IMR-90 (cell line): ENCODE results near the gene ZNF746. TPM values are rescaled to one million over a fixed set of nuclear protein-coding genes. Genes with fewer than 3 reads are reported as not detected.

Experiments used
- ATAC-seq: fragments of 200-7000 bp; cut with Tn5 transposase; 2 replicates; pipeline ENCODE4 v1.9.1; 2020; ENCODE audit warnings: low read depth, mild to moderate bottlenecking, moderate library complexity
- BruUV-seq: library from RNA; stranded (reverse); fragments of 400-500 nt; replicated peaks from 2 replicates; lab custom pipeline; 2021; lab: Mats Ljungman, UMichigan
- CTCF ChIA-PET: fragments of 300-600 bp; formaldehyde crosslinking; extraction: SDS; loops from one replicate; lab custom pipeline; 2021; ENCODE audit warnings: antibody characterized with exemption; lab: Yijun Ruan, JAX
- POLR2A ChIA-PET: fragments of 300-600 bp; sonication (Branson Sonifier 250); formaldehyde crosslinking; loops from one replicate; lab custom pipeline; 2022; ENCODE audit warnings: antibody characterized with exemption; ENCODE audit not compliant: unreplicated experiment; lab: Charles Lee
- DNase-seq: peaks from one replicate; pipeline ENCODE4 v3.0.0; 2013
- H2AFZ ChIP-seq: replicated peaks from 2 replicates; pipeline ENCODE3; 2013; ENCODE audit warnings: low read length, mild to moderate bottlenecking; ENCODE audit not compliant: poor library complexity
- H2AK5ac ChIP-seq: 2 replicates; pipeline ENCODE4 v1.6.1; 2013; ENCODE audit warnings: low read depth, low read length, inconsistent platforms
- H2AK9ac ChIP-seq: replicated peaks from 2 replicates; pipeline ENCODE3; 2013; ENCODE audit warnings: mild to moderate bottlenecking, low read depth, low read length, moderate library complexity; ENCODE audit not compliant: poor library complexity
- H2BK120ac ChIP-seq: 2 replicates; pipeline ENCODE4 v1.6.1; 2013; ENCODE audit warnings: low read depth, low read length, inconsistent platforms
- H2BK15ac ChIP-seq: 3 replicates; pipeline ENCODE4 v1.6.1; 2013; ENCODE audit warnings: low read depth, low read length, inconsistent platforms
- H2BK20ac ChIP-seq: 2 replicates; pipeline ENCODE4 v1.6.1; 2013; ENCODE audit warnings: low read depth, mild to moderate bottlenecking, inconsistent platforms, low read length, moderate library complexity
- H2BK5ac ChIP-seq: 2 replicates; pipeline ENCODE4 v1.6.1; 2013; ENCODE audit warnings: mild to moderate bottlenecking, low read depth, low read length, inconsistent platforms; ENCODE audit not compliant: poor library complexity, severe bottlenecking
- H3K14ac ChIP-seq: replicated peaks from 2 replicates; pipeline ENCODE4 v1.6.1; 2013; ENCODE audit warnings: low read depth, low read length, inconsistent platforms
- H3K18ac ChIP-seq: 2 replicates; pipeline ENCODE4 v1.6.1; 2013; ENCODE audit warnings: low read depth, low read length, control low read depth
- H3K23ac ChIP-seq: 2 replicates; pipeline ENCODE4 v1.6.1; 2013; ENCODE audit warnings: low read depth, low read length, inconsistent platforms
- H3K27ac ChIP-seq: 2 replicates; pipeline ENCODE4 v1.5.1; 2013; ENCODE audit warnings: mild to moderate bottlenecking, control low read depth, low read length; ENCODE audit not compliant: insufficient read depth
- H3K27me3 ChIP-seq: 2 replicates; pipeline ENCODE4 v1.6.1; 2013; ENCODE audit warnings: low read length; ENCODE audit not compliant: control insufficient read depth, insufficient read depth
- H3K36me3 ChIP-seq: 2 replicates; pipeline ENCODE4 v1.6.1; 2013; ENCODE audit warnings: low read length, mixed read lengths; ENCODE audit not compliant: control insufficient read depth, insufficient read depth
- H3K4ac ChIP-seq: 2 replicates; pipeline ENCODE4 v1.6.1; 2013; ENCODE audit warnings: low read depth, low read length, inconsistent platforms
- H3K4me1 ChIP-seq: 2 replicates; pipeline ENCODE4 v1.6.1; 2013; ENCODE audit warnings: low read length, mixed read lengths; ENCODE audit not compliant: control insufficient read depth, insufficient read depth
- H3K4me2 ChIP-seq: 2 replicates; pipeline ENCODE4 v1.6.1; 2013; ENCODE audit warnings: low read depth, mild to moderate bottlenecking, control low read depth, low read length, moderate library complexity
- H3K4me3 ChIP-seq: 2 replicates; pipeline ENCODE4 v1.5.1; 2013; ENCODE audit warnings: low read depth, mild to moderate bottlenecking, control low read depth, low read length, moderate library complexity; ENCODE audit not compliant: insufficient read depth
- H3K56ac ChIP-seq: 2 replicates; pipeline ENCODE4 v1.6.1; 2013; ENCODE audit warnings: low read length, inconsistent platforms; ENCODE audit not compliant: insufficient read depth; ENCODE audit errors: extremely low read depth
- H3K79me1 ChIP-seq, 2 experiments: 2 replicates each; pipeline ENCODE4 v1.6.1; 2013; ENCODE audit warnings: low read length in 2 of 2, inconsistent platforms in 1 of 2, low read depth in 1 of 2
- H3K9ac ChIP-seq: 2 replicates; pipeline ENCODE4 v1.6.1; 2013; ENCODE audit warnings: low read depth, low read length, control low read depth
- H3K9me1 ChIP-seq: 2 replicates; pipeline ENCODE4 v1.6.1; 2013; ENCODE audit warnings: low read length, inconsistent platforms; ENCODE audit not compliant: insufficient read depth
- H3K9me3 ChIP-seq: 2 replicates; pipeline ENCODE4 v1.6.1; 2013; ENCODE audit warnings: low read length; ENCODE audit not compliant: control insufficient read depth, insufficient read depth
- H4K20me1 ChIP-seq: 2 replicates; pipeline ENCODE4 v1.6.1; 2013; ENCODE audit warnings: low read length, inconsistent platforms; ENCODE audit not compliant: insufficient read depth
- H4K5ac ChIP-seq: 2 replicates; pipeline ENCODE4 v1.6.1; 2013; ENCODE audit warnings: mild to moderate bottlenecking, low read depth, low read length, control low read depth
- H4K8ac ChIP-seq, 2 experiments: 2 replicates each; pipeline ENCODE4 v1.6.1; 2013; ENCODE audit warnings: low read depth in 2 of 2, low read length in 2 of 2, control low read depth in 1 of 2, inconsistent platforms in 1 of 2
- H4K91ac ChIP-seq: 2 replicates; pipeline ENCODE4 v1.6.1; 2013; ENCODE audit warnings: low read depth, low read length, inconsistent platforms; ENCODE audit not compliant: insufficient read depth
- MXI1 ChIP-seq: IDR thresholded peaks from 2 replicates; pipeline ENCODE4 v1.6.1; 2012; ENCODE audit warnings: low read depth, mild to moderate bottlenecking, low read length, moderate library complexity, borderline replicate concordance
- SMC3 ChIP-seq: fragments of 150-350 bp; IDR thresholded peaks from 2 replicates; pipeline ENCODE4 v1.6.1; 2016; ENCODE audit warnings: low read depth, mild to moderate bottlenecking, antibody characterized with exemption, low read length, moderate library complexity
- WGBS, 2 experiments: methylation state at CpG; one replicate each; pipeline versions ENCODE4 v1.1.5 to v1.1.7; 2013; ENCODE audit warnings: missing lambda C conversion rate in 2 of 2; ENCODE audit not compliant: insufficient read length in 1 of 2; ENCODE audit errors: extremely low coverage in 2 of 2; 5-methylcytosine and 5-hydroxymethylcytosine counted together
- dilution Hi-C: fragments of 300-500 bp; cut with HindIII; formaldehyde crosslinking; loops from one replicate; pipeline ENCODE4 v1.14.3; 2018; ENCODE audit warnings: low sequenced_read_pairs; ENCODE audit not compliant: unreplicated experiment
- in situ Hi-C: fragments of 300-500 bp; cut with MboI; formaldehyde crosslinking; loops from 3 replicates; pipeline ENCODE4 v1.14.3; 2019; ENCODE audit warnings: low sequenced_read_pairs, inconsistent platforms, mixed read lengths
- intact Hi-C: fragments of 100-400 bp; cut with micrococcal nuclease; formaldehyde crosslinking; loops from 2 replicates; pipeline ENCODE4 v1.10.0; 2022
- polyA plus RNA-seq, 3 experiments: library from polyadenylated mRNA; depleted of rRNA; stranded (reverse); fragments of >200 nt; gene quantifications; 2 replicates each; pipeline ENCODE4 v1.2.3, GENCODE V29; 2012; ENCODE audit warnings: low replicate concordance in 1 of 3
- total RNA-seq: library from RNA; depleted of rRNA; stranded (reverse); fragments of >200 nt; gene quantifications from 2 replicates; pipeline ENCODE4 v1.2.3, GENCODE V29; 2012

ZNF746 gene
- total and polyA plus RNA-seq, 2 of the 4 experiments (the other 2 are of a cell fraction): 6.6 to 8.4 TPM

- H2BK15ac ChIP-seq: no peak overlapping the region
- intact Hi-C loops (loop anchor here (1.0 to 10.0 kb wide), 2 partner anchors 37 to 165 kb away; no protein-coding TSS in a partner anchor), in situ Hi-C loops (no loop called here), dilution Hi-C loops (no loop called here)
- 0 out of 2 replicates have a peak overlapping the region, but pooled peaks have one; percentile 27 for H4K5ac ChIP-seq
- peak; percentile 54 for ATAC-seq
- H2AFZ ChIP-seq: peak overlapping the region; percentile 98
- no TSS peak for BruUV-seq
- peak overlapping the region; percentile 10; the same call in 1 of the 2 replicates for H3K4ac ChIP-seq
- H3K79me1 ChIP-seq: peaks cover 25 to 37% of the 10 kb centered on the region in 2 experiments
- no peaks in the 10 kb centered on the region for H3K9me3 ChIP-seq
- no peak overlapping the region for H4K91ac ChIP-seq
- peaks cover 16% of the 10 kb centered on the region for H4K20me1 ChIP-seq
- no peak overlapping the region for H2BK20ac ChIP-seq
- H3K4me1 ChIP-seq: peaks cover 5% of the 10 kb centered on the region; the same call in 1 of the 2 replicates
- H3K27ac ChIP-seq: peak overlapping the region; percentile 25; the same call in 1 of the 2 replicates
- no peaks in the 10 kb centered on the region for H3K27me3 ChIP-seq
- ChIA-PET CTCF (interaction anchor here (1.1 kb wide), 1 partner anchor 37 kb away, joined by 3 read pairs; no protein-coding TSS in a partner anchor), POLR2A (interaction anchor here (0.6 to 1.0 kb wide), 2 partner anchors 82 to 198 kb away, joined by 3 to 4 read pairs; partner anchors contain the start of gene ZNF783)
- H3K4me2 ChIP-seq: peak overlapping the region; percentile 60
- H2AK5ac ChIP-seq: no peak overlapping the region
- peaks cover 13% of the 10 kb centered on the region for H3K36me3 ChIP-seq
- H3K9ac ChIP-seq: peak overlapping the region; percentile 62
- H2BK5ac ChIP-seq: no peak overlapping the region
- no peak overlapping the region for H3K56ac ChIP-seq
- no peak overlapping the region; a peak in 1 of 4 replicates for H4K8ac ChIP-seq
- 1% methylated on average over 73 of the region's 145 CpGs; no CpG with 5 or more reads in 1 of the 2 experiments for WGBS, 2 experiments
- no peak overlapping the region for H2BK120ac ChIP-seq
- H3K18ac ChIP-seq: no peak overlapping the region
- no peak overlapping the region for H3K23ac ChIP-seq
- H3K9me1 ChIP-seq: no peaks in the 10 kb centered on the region; the same call in 1 of the 2 replicates
- H3K4me3 ChIP-seq: peak overlapping the region; percentile 91
- TF ChIP-seq MXI1 (peak; percentile 29; the same call in 1 of the 2 replicates), SMC3 (no peak)
- no peak for DNase-seq
- H2AK9ac ChIP-seq: peak overlapping the region; percentile 33
- H3K14ac ChIP-seq: no peak overlapping the region
Measured at GRCh38 chr7:149459540-149460452, 37.8 kb downstream of the ZNF746 start.
